Measurements from ENCODE around the gene ARMC7.

- no peak for TF ChIP-seq CTCF (IDR thresholded peaks at IDR 0.05)
- no peak for TF ChIP-seq POLR2A (IDR thresholded peaks at IDR 0.05)
These were observed 8.5 kb downstream of the ARMC7 start for GRCh38 chr17:75118307-75118706.

Data from testis (tissue), 2 donors.